ENCODE data around the gene INF2.
"Not testable (repeated sequence)": the region's sequence is repeated elsewhere in the genome, so short reads cannot be mapped to it uniquely, and the experiment has no call there.

INF2 gene

GRCh38 chr14:104664588-104664987 lies 24.8 kb upstream of the INF2 start:
- Mint-ChIP-seq H3K4me3 (no peak overlapping the region), H3K27ac (no peak overlapping the region)
- ATAC-seq, result no peak

GRCh38 chr14:104665114-104665656 lies 24.2 kb upstream of the INF2 start:
- Mint-ChIP-seq H3K4me3 (no peak overlapping the region), H3K4me1 (peaks cover 27% of the 10 kb centered on the region), H3K27me3 (peaks cover 4% of the 10 kb centered on the region), H3K27ac (peak overlapping the region in 1 of 2 donors; percentile 2), H3K9me3 (no peaks in the 10 kb centered on the region)
- no peak for ATAC-seq
- DNase-seq, result no peak

More at GRCh38 chr14:104664588-104664987, 24.8 kb upstream of the INF2 start:
- Mint-ChIP-seq H3K27me3 (peaks cover 10% of the 10 kb centered on the region), H3K4me1 (peaks cover 33% of the 10 kb centered on the region), H3K9me3 (no peaks in the 10 kb centered on the region)
- no peak for DNase-seq

GRCh38 chr14:104665657-104666522 lies 23.5 kb upstream of the INF2 start:
- H3K9me3 Mint-ChIP-seq, result no peaks in the 10 kb centered on the region
- peaks cover 20% of the 10 kb centered on the region for H3K4me1 Mint-ChIP-seq
- H3K27me3 Mint-ChIP-seq, result no peaks in the 10 kb centered on the region
- H3K4me3 Mint-ChIP-seq, result no peak overlapping the region
- peak in 1 of 2 donors; percentile 59 for DNase-seq
- H3K27ac Mint-ChIP-seq, result no peak overlapping the region
- peak; percentile 95 for ATAC-seq

GRCh38 chr14:104666523-104666895 lies 22.9 kb upstream of the INF2 start:
- not testable (repeated sequence) for H3K27me3 Mint-ChIP-seq, DNase-seq, H3K27ac Mint-ChIP-seq, H3K9me3 Mint-ChIP-seq, H3K4me3 Mint-ChIP-seq, ATAC-seq
- H3K4me1 Mint-ChIP-seq, result peaks cover 14% of the 10 kb centered on the region

- Mint-ChIP-seq H3K9me3 (no peaks in the 10 kb centered on the region), H3K27ac (no peak overlapping the region), H3K4me1 (peaks cover 14% of the 10 kb centered on the region), H3K4me3 (no peak overlapping the region), H3K27me3 (no peaks in the 10 kb centered on the region)
- no peak for DNase-seq
- no peak for ATAC-seq
These were observed 22.4 kb upstream of the INF2 start for GRCh38 chr14:104666981-104667380.

- Mint-ChIP-seq H3K27me3 (no peaks in the 10 kb centered on the region), H3K4me3 (no peak overlapping the region), H3K9me3 (no peaks in the 10 kb centered on the region), H3K27ac (no peak overlapping the region), H3K4me1 (peaks cover 23% of the 10 kb centered on the region)
- DNase-seq, result no peak
- ATAC-seq, result no peak
These were observed 19.7 kb upstream of the INF2 start for GRCh38 chr14:104669697-104670096.

- not testable (repeated sequence) for DNase-seq, H3K9me3 Mint-ChIP-seq, H3K4me3 Mint-ChIP-seq, H3K27ac Mint-ChIP-seq, H3K27me3 Mint-ChIP-seq, ATAC-seq
- H3K4me1 Mint-ChIP-seq, result peaks cover 15% of the 10 kb centered on the region
These were observed 18.0 kb upstream of the INF2 start for GRCh38 chr14:104671330-104671977.

- ATAC-seq, H3K4me3 Mint-ChIP-seq, DNase-seq, H3K27ac Mint-ChIP-seq, H3K9me3 Mint-ChIP-seq, H3K27me3 Mint-ChIP-seq: not testable (repeated sequence)
- peaks cover 21% of the 10 kb centered on the region for H3K4me1 Mint-ChIP-seq
These were observed 17.3 kb upstream of the INF2 start for GRCh38 chr14:104672119-104672518.

GRCh38 chr14:104673481-104673880 lies 15.9 kb upstream of the INF2 start:
- H3K27ac Mint-ChIP-seq, result no peak overlapping the region
- peaks cover 35% of the 10 kb centered on the region for H3K4me1 Mint-ChIP-seq
- H3K27me3 Mint-ChIP-seq, result no peaks in the 10 kb centered on the region
- H3K4me3 Mint-ChIP-seq, result no peak overlapping the region
- no peak for DNase-seq
- H3K9me3 Mint-ChIP-seq, result no peaks in the 10 kb centered on the region
- no peak for ATAC-seq

GRCh38 chr14:104675447-104675846 lies 14.0 kb upstream of the INF2 start:
- H3K4me3 Mint-ChIP-seq, result no peak overlapping the region
- no peak for ATAC-seq

GRCh38 chr14:104676130-104676693 lies 13.2 kb upstream of the INF2 start:
- peaks cover 44% of the 10 kb centered on the region for H3K4me1 Mint-ChIP-seq
- no peak overlapping the region for H3K4me3 Mint-ChIP-seq
- H3K27ac Mint-ChIP-seq, result no peak overlapping the region
- no peaks in the 10 kb centered on the region for H3K27me3 Mint-ChIP-seq
- no peak for ATAC-seq
- no peak for DNase-seq
- no peaks in the 10 kb centered on the region for H3K9me3 Mint-ChIP-seq

More at GRCh38 chr14:104675447-104675846, 14.0 kb upstream of the INF2 start:
- H3K27me3 Mint-ChIP-seq, result no peaks in the 10 kb centered on the region
- no peak overlapping the region for H3K27ac Mint-ChIP-seq
- no peaks in the 10 kb centered on the region for H3K9me3 Mint-ChIP-seq
- peaks cover 44% of the 10 kb centered on the region for H3K4me1 Mint-ChIP-seq
- no peak for DNase-seq

- Mint-ChIP-seq H3K9me3 (no peaks in the 10 kb centered on the region), H3K4me1 (peaks cover 44% of the 10 kb centered on the region), H3K27me3 (no peaks in the 10 kb centered on the region), H3K4me3 (peak overlapping the region; percentile 83 to 95), H3K27ac (peak overlapping the region in 1 of 2 donors; percentile 77)
- ATAC-seq (peak; percentile 43), DNase-seq (peak in 1 of 2 donors; percentile 44)
These were observed 12.5 kb upstream of the INF2 start for GRCh38 chr14:104676694-104677511.

GRCh38 chr14:104677512-104678332 lies 11.7 kb upstream of the INF2 start:
- H3K27ac Mint-ChIP-seq, result peak overlapping the region; percentile 92 to 93
- H3K4me1 Mint-ChIP-seq, result peaks cover 44% of the 10 kb centered on the region
- DNase-seq (peak; percentile 64 to 69), ATAC-seq (peak; percentile 74)
- H3K4me3 Mint-ChIP-seq, result peak overlapping the region; percentile 83 to 95
- no peaks in the 10 kb centered on the region for H3K9me3 Mint-ChIP-seq
- H3K27me3 Mint-ChIP-seq, result no peaks in the 10 kb centered on the region

- ATAC-seq, result peak; percentile 11
- peaks cover 44% of the 10 kb centered on the region for H3K4me1 Mint-ChIP-seq
These were observed 11.1 kb upstream of the INF2 start for GRCh38 chr14:104678346-104678745.

More at GRCh38 chr14:104678346-104678745, 11.1 kb upstream of the INF2 start:
- Mint-ChIP-seq H3K4me3 (peak overlapping the region; percentile 83 to 95), H3K27me3 (no peaks in the 10 kb centered on the region), H3K27ac (peak overlapping the region in 1 of 2 donors; percentile 93), H3K9me3 (no peaks in the 10 kb centered on the region)
- no peak for DNase-seq
